GM18907 (cell line): ENCODE data around the gene TTC3.
"Not testable (repeated sequence)": the region's sequence is repeated elsewhere in the genome, so short reads cannot be mapped to it uniquely, and the experiment has no call there.

Source experiments
- ATAC-seq: cut with Tn5 transposase; IDR thresholded peaks from one replicate; pipeline ENCODE4 v1.9.1; 2021; ENCODE audit warnings: mild to moderate bottlenecking, moderate library complexity; ENCODE audit not compliant: unreplicated experiment

The TTC3 gene

DNA sequence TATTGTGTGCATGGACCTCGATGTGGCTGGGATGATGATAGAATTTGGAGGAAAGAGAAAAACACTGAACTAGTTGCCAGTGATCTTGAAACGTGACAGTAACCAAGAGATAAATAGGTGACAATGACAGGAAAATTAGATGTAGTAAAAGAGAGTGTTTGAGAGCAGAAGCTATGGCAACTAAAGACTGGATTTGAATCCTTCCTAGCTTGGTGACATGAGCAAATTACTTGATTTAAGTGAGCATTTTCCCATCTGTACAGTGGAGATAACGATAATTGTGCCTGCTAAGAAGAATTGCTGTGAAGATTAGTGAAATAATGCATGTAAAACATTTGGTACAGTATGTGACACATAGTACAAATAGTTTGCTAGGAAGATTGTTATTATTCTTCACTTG, 12.7 kb downstream of the TTC3 start:
- ATAC-seq: no peak

DNA sequence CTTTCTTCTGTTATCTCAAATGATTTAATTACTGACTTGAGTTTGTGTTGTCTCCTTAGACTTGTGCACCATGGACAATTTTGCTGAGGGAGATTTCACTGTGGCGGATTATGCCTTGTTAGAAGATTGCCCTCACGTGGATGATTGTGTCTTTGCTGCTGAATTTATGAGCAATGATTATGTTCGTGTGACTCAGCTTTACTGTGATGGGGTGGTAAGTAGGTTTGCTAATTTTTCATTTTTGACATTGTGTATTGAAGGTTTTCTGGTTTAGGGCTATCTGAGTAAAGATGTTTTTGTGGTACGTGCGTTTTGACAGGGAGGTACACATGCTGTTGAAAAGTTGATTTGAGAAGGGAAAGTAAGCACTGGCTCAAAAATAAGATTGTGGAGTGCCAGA, 14.1 kb downstream of the TTC3 start:
- ATAC-seq: no peak

DNA sequence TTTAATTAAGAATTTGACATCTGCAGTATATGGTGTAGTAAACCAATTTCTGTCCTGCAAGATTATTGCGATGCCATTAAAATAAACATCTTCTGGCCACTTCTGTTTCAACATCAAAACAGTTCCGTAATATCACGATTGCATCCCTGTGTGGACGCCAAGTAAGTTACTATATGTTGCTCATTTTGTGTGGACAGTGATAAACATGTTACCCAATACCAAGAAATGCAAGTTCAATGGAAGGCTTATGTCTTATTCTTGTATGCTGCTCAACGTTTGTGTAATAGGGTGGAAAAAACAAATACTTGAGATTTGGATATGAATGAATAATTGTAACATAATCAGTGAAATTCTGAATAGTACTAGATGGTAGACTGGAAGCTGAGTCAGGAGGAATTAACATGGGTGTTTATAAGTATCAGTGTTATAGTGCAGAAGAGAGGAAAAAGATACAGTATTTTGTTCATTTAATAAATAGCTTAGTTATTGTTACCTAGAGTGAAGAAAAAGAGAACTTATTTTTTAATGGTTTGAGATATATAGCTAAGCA, 15.2 kb downstream of the TTC3 start:
- ATAC-seq: no peak

DNA sequence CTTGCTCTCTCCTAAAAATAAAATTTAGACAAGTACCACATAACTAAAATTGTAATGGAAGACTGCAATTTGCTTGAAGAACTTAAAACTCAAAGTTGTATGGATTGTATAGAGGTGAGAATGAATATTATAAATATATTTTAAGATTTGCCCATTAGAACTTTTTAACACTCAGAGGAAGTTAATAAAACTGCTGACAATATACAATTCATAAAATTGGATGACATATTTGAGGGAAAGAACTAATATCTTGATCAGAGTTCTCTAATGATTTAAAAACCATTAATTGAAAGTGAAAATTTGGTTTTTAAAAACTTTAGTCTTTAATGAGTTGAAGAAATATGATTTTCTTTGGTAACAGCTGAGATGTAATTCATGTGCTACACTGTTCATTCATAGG, 20.9 kb downstream of the TTC3 start:
- no peak for ATAC-seq

DNA sequence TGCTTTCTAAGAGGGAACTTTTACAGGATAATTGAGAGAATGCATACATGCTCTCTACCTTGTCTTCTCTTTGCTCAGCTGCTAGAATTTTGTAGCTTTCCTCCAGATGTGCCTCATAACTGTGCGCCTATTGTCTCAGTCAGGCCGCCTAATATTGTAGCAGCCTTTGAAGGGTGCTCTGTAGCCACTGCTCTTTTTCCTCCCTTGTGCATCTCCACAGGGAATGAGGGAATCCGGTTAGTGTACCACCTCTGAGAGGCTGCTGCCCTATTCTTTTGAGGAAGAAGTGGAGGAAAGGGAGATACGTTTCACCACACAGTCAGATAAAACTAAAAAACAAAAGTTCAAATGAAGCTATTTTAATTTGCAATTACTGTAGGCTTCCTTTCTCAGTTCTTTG, 22.8 kb downstream of the TTC3 start:
- ATAC-seq: no peak

DNA sequence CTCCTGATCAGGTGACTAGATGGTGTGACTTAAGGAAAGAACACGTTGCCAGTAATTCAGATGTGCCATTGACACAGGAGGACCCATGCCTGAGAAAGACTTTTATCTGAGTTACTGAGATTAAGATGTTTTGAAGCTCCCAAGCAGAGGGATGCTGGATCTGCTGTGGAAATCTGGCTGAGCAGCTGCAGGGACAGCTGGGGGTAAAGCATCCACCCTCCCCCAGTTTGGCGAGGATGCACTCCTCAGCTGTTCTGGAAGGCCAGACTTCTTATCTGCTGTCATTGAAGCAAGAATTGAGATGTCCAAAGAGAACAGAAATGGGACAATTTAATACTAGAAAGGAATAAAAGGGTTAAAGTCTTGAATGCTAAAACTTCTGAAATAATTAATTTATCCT, 25.7 kb downstream of the TTC3 start:
- no peak for ATAC-seq

DNA sequence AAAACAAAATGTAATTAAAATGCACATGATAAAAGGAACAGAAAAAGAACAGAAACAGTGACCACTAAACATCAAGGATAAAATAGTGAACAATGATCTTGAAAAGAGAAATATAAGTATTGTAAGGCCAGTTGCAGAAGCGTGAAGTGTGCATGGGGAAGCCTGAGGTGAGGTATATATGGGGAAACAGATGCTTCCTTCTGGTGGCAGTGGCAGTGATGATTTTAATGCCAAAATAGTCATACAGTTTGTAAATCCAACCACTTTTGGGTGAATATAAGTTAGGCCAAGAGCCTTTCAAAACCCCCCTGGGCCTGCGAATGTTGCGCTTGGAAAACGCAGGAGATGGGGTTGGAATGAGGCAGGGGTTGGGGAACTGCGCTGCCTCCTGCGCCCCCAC, 27.3 kb downstream of the TTC3 start:
- ATAC-seq: no peak

DNA sequence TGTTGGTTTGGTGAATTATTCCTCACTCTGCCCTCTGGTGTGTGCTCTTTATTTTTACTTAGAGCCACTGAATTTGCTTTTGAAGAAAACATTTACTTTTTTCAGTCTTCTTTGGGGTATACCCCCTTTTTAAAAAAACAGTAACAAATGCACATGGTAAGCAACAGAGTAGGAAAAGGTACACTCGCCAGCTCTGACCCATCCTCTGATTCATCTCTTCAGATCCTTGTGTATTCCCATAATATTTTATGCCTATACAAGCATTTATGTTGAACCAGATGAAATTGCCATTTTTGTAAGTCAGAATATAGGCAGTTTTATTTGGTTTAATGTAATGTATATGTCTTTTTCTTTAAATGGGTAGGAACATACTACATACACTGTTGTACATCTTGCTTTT, 28.3 kb downstream of the TTC3 start:
- no peak for ATAC-seq

DNA sequence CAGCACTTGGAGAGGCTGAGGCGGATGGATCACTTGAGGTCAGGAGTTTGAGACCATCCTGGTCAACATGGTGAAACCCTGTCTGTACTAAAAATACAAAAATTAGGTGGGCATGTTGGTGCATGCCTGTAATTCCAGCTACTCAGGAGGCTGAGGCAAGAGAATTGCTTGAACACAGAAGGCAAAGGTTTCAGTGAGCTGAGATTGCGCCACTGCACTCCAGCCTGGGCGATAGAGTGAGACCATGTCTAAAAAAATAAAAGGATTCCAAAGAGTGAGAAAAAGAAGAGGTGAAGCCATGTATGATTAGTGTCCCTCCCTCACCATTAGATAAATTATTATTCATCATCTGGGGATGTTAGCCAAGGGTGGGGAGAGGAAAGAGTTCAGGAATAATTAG, 29.7 kb downstream of the TTC3 start:
- not testable (repeated sequence) for ATAC-seq

DNA sequence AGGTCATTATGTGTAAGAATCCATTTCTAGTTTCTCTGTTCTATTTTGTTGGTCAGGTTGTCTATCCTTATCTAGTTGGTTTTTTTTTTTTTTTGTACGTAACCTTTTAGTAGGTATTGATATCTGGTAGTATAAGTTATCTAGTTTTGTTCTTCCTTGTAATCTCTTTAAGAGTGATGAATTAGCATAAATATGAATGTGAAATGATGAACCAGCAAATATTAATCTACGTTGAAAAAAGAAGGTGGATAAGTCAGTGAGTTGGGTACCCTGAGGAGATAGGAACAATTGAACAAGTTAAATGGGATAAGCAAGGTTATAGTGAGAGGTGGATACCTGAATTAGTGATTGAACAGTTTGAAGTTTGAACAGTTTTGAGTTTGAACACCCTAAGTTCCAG, 33.9 kb downstream of the TTC3 start:
- ATAC-seq: no peak

DNA sequence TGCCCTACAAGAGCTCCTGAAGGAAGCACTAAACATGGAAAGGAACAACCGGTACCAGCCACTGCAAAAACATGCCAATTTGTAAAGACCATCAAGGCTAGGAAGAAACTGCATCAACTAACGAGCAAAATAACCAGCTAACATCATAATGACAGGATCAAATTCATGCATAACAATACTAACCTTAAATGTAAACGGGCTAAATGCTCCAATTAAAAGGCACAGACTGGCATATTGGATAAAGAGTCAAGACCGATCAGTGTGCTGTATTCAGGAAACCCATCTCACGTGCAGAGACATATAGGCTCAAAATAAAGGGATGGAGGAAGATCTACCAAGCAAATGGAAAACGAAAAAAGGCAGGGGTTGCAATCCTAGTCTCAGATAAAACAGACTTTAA, 38.0 kb downstream of the TTC3 start:
- not testable (repeated sequence) for ATAC-seq

DNA sequence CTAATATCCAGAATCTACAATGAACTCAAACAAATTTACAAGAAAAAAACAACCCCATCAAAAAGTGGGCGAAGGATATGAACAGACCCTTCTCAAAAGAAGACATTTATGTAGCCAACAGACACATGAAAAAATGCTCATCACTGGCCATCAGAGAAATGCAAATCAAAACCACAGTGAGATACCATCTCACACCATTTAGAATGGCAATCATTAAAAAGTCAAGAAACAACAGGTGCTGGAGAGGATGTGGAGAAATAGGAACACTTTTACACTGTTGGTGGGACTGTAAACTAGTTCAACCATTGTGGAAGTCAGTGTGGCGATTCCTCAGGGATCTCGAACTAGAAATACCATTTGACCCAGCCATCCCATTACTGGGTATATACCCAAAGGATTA, 41.2 kb downstream of the TTC3 start:
- ATAC-seq: not testable (repeated sequence)

DNA sequence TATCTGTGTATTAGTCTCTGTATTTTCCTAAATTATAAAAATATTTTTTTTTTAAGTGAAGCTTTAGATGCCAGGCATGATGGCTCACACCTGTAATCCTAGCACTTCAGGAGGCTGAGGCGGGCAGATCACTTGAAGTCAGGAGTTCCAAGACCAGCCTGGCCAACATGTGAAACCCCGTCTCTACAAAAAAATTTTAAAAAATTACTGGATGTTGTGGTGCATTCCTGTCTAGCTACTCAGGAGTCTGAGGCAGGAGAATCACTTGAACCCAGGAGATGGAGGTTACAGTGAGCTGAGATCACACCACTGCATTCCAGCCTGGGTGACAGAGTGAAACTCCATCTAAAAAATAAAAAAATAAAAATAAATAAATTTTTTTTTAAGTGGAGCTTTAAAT, 43.4 kb downstream of the TTC3 start:
- ATAC-seq: not testable (repeated sequence)

DNA sequence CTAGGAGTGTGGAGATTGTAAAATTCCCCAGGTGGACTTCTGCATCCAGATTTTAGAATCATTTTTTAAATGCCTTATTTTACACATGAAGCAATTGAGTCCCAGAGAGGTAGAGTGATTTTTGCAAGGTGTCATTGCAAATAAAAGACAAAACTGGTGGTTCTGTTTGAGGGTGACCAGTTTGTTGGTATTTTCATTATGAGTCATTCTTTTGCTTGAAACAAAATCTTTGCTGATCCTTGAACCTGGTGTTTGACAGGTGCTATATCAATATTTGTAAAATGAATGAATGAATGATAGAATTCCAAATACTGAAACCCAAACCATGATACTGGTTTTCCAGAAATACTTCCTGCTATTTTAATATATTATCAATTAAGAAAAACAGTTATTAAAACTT, 44.1 kb downstream of the TTC3 start:
- no peak for ATAC-seq

DNA sequence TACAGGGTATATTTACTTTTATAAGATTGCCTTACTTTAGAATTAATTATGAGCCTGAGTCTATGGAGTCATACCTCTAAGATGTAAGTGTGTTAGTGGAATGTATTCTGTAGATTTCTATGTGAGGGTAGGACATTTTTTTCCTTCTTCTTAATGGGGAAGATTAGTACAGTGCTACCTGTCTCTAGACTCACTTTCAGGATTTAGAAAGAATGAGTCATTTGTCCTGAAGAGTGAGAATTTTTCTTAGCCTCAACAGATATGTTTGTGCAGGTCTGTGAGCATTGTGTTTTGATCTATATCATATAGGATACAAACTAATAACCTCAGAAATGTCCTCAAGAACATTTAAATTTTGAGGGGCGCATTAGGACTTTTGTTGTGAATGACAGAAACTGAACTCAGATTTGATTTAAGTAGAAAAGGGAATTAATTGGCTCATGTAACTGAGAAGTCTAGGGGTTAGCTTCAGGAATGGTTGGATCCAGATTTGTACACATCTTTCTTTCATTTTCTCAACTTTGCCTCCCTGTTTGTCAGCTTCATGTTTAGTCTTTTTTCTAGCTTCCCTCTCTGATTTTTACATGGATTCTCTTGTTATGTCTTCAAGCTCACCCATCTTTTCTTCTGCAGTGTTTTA, 45.3 kb downstream of the TTC3 start:
- no peak for ATAC-seq

DNA sequence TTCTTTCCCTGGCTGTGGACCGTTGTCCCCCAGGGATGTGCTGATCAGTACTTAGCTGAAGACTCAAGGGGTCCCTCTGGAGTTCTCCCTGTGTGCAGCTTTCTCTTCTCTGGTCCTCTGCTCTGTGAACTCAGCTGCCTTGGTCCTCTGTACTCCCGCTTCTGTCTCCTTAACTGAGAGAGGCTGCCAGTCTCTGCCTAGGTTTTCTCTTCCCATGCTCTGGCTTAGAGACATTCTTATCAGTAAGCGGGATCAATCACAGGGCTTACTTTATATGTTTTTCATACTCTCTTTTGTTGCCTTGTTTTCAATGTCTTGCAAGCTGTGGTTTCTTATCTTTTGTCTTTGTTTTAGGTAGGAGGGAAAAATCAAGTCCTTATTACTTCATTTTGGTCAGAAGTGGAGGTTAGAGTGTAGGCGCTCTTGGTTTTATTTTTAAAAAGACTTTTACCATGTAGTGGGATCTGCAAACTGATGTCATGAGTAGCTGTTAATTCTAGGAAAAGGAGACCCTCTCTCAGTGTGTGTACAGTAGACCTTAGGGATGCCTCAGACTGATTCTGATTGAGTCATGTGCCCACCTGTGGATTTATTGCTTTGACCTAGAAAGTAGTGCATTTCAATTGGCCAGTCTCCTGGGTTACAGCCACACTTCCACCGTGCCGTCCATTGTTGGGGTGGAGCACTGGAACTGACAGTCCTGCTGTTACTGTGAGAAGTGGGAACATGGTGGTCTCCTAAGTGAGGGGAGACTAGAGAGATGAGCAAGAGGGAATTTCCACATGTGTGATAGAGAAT, 46.6 kb downstream of the TTC3 start:
- no peak for ATAC-seq

DNA sequence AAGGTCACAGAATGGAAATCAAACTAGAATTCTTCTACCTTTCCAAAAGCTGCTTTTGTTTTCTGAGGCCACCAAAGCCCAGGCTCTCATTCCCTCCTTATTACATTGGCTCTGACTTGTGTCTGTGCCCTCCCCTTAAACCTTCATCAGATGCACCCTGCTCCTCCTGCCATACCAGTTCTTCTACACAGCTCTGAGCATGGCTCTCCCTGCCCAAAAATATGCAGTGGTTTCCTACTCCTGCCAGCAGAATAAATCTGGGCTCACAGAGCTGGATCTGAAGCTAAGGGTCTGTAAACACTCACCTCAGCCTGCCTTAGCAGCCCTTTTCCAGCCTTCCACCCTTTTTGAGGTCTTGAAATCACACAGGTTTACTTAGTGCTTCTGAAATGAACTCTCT, 55.0 kb downstream of the TTC3 start:
- ATAC-seq: no peak

DNA sequence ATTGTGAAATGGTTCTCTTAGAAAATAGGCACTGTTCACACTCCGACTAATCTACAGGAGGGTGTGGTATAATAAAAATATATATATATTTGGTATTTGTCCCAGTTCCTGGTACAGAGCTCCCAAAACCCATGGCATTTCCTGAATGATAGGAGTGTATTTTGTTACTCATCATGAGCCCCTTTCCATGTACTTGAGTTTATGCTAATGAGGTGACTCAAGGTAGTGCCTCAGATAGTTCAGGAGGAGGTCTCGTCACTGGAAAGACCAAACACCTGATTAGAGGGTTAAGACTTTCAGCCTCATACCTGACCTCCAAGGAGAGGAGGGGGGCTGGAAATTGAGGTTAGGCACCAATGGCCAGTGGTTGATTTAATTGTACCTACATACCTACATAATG, 57.9 kb downstream of the TTC3 start:
- ATAC-seq: no peak

DNA sequence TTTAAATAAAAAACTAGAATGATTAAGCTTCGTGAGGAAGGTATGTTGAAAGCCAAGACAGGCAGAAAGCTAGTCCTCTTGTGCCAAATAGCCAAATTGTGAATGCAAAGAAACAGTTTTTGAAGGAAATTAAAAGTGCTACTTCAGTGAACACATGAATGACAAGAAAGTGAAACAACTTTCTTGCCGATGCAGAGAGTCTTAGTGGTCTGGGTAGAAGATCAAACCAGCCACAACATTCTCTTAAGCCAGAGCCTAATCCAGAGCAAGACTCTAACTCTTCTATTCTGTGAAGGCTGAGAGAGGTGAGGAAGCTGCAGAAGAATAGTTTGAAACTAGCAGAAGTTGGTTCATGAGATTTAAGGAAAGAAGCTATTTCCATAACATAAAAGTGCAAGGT, 63.2 kb downstream of the TTC3 start:
- no peak for ATAC-seq

DNA sequence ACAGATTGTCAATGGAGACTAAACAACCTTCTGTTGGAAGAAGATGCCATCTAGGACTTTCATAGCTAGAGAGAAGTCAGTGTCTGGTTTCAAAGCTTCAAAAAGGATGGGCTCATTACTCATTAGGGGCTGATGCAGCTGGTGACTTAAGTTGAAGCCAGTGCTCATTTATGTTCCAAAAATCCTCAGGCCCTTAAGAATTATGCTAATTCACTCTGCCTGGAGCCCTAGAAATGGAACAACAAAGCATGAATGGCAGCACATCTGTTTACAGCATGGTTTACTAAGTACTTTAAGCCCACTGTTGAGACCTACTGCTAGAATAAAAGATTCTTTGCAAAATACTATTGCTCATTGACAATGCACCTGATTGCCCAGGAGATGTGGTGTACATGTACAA, 63.7 kb downstream of the TTC3 start:
- ATAC-seq: no peak

DNA sequence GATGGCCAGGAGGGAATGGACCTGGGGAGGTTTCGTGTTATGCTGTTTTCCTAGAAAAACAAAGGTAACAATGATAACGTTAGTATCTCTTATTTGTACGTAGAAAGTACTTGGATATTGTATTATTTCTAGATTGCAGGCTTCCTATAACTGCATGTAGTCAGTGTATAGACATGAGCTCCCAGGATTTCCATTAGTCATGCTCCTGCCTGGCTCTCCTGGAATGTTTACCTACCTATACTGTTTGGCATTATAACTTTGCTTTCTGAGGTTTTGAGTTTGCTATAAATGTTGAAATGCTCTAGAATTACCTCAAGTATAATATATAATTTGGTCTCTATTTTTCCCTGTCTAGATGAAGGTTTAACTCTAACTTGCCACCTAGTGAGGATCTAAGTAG, 66.1 kb downstream of the TTC3 start:
- no peak for ATAC-seq

DNA sequence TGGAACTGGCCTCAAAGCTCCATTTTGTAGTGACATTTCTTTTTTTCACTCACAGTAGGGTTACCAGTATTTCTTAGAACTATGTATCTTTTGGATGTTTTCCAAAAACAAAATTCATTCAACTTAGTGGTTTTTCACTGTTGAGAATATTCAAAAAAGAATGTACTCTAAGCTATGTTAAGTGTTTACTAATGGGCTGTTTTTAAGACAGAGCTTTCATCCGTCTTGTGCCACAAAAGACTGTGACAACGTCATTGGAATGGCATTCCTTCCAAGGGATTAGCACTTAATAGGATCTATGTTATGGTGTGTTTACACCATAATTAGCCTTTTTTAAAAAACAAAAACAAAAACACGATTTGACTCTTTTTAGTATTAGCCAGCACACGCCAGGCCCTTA, 66.8 kb downstream of the TTC3 start:
- no peak for ATAC-seq
